K562 (cell line): ENCODE data around the gene ADGRB2. TPM values are rescaled to one million over a fixed set of nuclear protein-coding genes. Genes with fewer than 3 reads are reported as not detected.

ENCODE experiments used
- CTCF ChIP-seq, 3 experiments: IDR thresholded peaks in 2 of 3; conservative IDR thresholded peaks in 1 of 3; 2 replicates each; pipeline ENCODE4 v1.5.1; 2011 to 2012; ENCODE audit warnings: low read length in 3 of 3, mild to moderate bottlenecking in 3 of 3, control low read depth in 2 of 3, improper control_type of control experiment in 1 of 3, inconsistent platforms in 1 of 3, low read depth in 1 of 3, mixed read lengths in 1 of 3, moderate library complexity in 1 of 3; ENCODE audit not compliant: insufficient read depth in 2 of 3
- GTF3C2 ChIP-seq: IDR thresholded peaks from 3 replicates; pipeline ENCODE4 v1.6.1; 2011; ENCODE audit warnings: borderline replicate concordance, mild to moderate bottlenecking, moderate library complexity; ENCODE audit not compliant: insufficient read length; ENCODE audit errors: extremely low read depth
- POLR2AphosphoS2 ChIP-seq: IDR thresholded peaks from 2 replicates; pipeline ENCODE4 v1.6.1; 2012; ENCODE audit warnings: low read length, improper control_type of control experiment
- RFX1 ChIP-seq: fragments of 450-650 bp; IDR thresholded peaks from 2 replicates; pipeline ENCODE4 v1.6.1; 2016; ENCODE audit warnings: mild to moderate bottlenecking, moderate library complexity
- SNRNP70 ChIP-seq: fragments of 200-400 bp; formaldehyde crosslinking; optimal IDR thresholded peaks from 2 replicates; pipeline ENCODE3; 2017; ENCODE audit warnings: low read depth, low read length
- SRF ChIP-seq, 2 experiments: fragments of 250-450, 450-650 bp in 1 of 2; sonication (Bioruptor Pico) in 1 of 2; sonication (generic) in 1 of 2; formaldehyde crosslinking; IDR thresholded peaks; 2 replicates each; pipeline versions ENCODE4 v1.5.0 to v1.5.1; 2020 to 2022; ENCODE audit warnings: mild to moderate bottlenecking in 1 of 2, missing genetic modification reagents in 1 of 2
- THRA ChIP-seq: fragments of 450-650 bp; IDR thresholded peaks from 2 replicates; pipeline ENCODE4 v1.6.1; 2017; ENCODE audit warnings: mild to moderate bottlenecking, moderate library complexity
- ZBTB11 ChIP-seq, 3 experiments: fragments of 200-800 bp in 1 of 3; fragments of 250-450 bp in 1 of 3; fragments of 450-650 bp in 1 of 3; sonication (Bioruptor Pico) in 1 of 3; sonication (Bioruptor generic) in 1 of 3; formaldehyde crosslinking in 1 of 3; IDR thresholded peaks; 2 replicates each; pipeline versions ENCODE4 v1.6.1 to v1.8.0; 2016 to 2022; ENCODE audit warnings: mild to moderate bottlenecking in 2 of 3, missing genetic modification characterization in 2 of 3, missing compliant biosample characterization in 1 of 3, moderate library complexity in 1 of 3
- ZFPM2 ChIP-seq: fragments of 250-450 bp; sonication (Bioruptor Pico); IDR thresholded peaks from 2 replicates; pipeline ENCODE4 v1.5.1; 2022; ENCODE audit warnings: mild to moderate bottlenecking
- ZHX1 ChIP-seq: fragments of 150-350 bp; conservative IDR thresholded peaks from 2 replicates; pipeline ENCODE4 v1.6.1; 2014; ENCODE audit warnings: low read length
- ZNF143 ChIP-seq: sonication (generic); formaldehyde crosslinking; IDR thresholded peaks from 2 replicates; pipeline ENCODE4 v1.9.0; 2022; ENCODE audit warnings: mild to moderate bottlenecking, missing genetic modification reagents
- polyA plus RNA-seq, 8 experiments: library from polyadenylated mRNA; depleted of rRNA in 4 of 8; stranded (reverse) in 5 of 8; unstranded in 3 of 8; fragments of >200 nt; fragmentation: Nextera tagmentation in 2 of 8; fragmentation: Illumina TruSeq in 1 of 8; extraction: Ambion mirVana in 2 of 8; extraction: Trizol in 1 of 8; gene quantifications; 2 replicates each; pipeline versions ENCODE4 v1.2.1 to v1.2.3, GENCODE V29; 2011 to 2014; ENCODE audit warnings: inconsistent platforms in 1 of 8, missing spikeins in 1 of 8
- total RNA-seq, 7 experiments: library from RNA; depleted of rRNA in 6 of 7; stranded (reverse); fragments of >200 nt in 6 of 7; fragmentation: Illumina TruSeq in 2 of 7; extraction: Trizol in 2 of 7; gene quantifications; 2 replicates each; pipeline versions ENCODE4 v1.2.1 to v1.2.3, GENCODE V29; 2011 to 2021; ENCODE audit warnings: low replicate concordance in 1 of 7

ADGRB2 gene
- total and polyA plus RNA-seq, 9 of the 15 experiments (the other 6 are each of a cell fraction or from before 2014, with no cell fraction given): 0.04 to 0.23 (median 0.20) TPM; not detected in 2

GRCh38 chr1:31760471-31761470, 3.4 kb downstream of the ADGRB2 start (continued):
- TF ChIP-seq ZHX1 (no peak), ZFPM2 (CRISPR knock-in tag) (no peak), RFX1 (peak; percentile 86), THRA (no peak), GTF3C2 (no peak), ZNF143 (0 out of 2 replicates have a peak, but pooled peaks have one; percentile 11), CTCF (IDR thresholded peaks at IDR 0.05 in 2 of 3, conservative IDR thresholded peaks at IDR 0.05 in 1 of 3; ENCODE audit: insufficient read depth in 2 of 3, low read depth in 1 of 3, low read length in 3 of 3) (0 out of 6 replicates have a peak, but pooled peaks of 1 of the 3 experiments have one; percentile 3), POLR2AphosphoS2 (no peak), SRF (CRISPR knock-in tag; IDR thresholded peaks at IDR 0.05) (no peak), SNRNP70 (no peak), ZBTB11 (CRISPR knock-in tag; IDR thresholded peaks at IDR 0.05) (peak in 1 of 3 experiments; percentile 56; a peak in 1 of 6 replicates)
